Left renal cortex interstitium (tissue), 4 donors: Measurements from ENCODE around the gene GALNT6. TPM values are rescaled to one million over a fixed set of nuclear protein-coding genes. Genes with fewer than 3 reads are reported as not detected.

Experiments
- DNase-seq, 4 donors: peaks; one replicate each; pipeline ENCODE4 v3.0.0-alpha.2; 2013; ENCODE audit warnings: low read depth in 4 of 4, low spot score in 2 of 4, missing footprints in 1 of 4
- polyA plus RNA-seq, 4 donors: library from polyadenylated mRNA; unstranded; fragments of 120-200 nt; gene quantifications; one replicate each; pipeline ENCODE4 v1.2.1, GENCODE V29; 2013; ENCODE audit not compliant: insufficient read length in 4 of 4

GALNT6 gene
- polyA plus RNA-seq, 4 donors = 4.4 to 6.8 (median 6.1) TPM

DNA sequence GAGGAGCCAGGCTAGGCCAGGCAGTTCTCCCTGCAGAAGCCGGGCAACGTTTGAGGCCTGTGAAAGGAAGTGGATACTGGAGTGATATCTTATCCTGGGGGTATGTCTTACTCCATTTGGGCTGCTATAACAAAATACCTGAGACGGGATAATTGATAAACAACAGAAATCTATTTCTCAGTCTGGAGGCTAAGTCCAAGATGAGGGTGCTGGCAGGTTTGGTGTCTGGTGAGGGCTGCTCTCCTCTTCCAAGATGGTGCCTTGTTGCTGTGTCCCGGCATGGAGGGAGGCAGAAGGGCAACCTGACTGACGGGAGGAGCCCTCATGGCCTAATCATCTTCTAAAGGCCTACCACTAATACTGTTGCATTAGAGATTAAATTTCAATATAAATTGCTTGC, 15.7 kb upstream of the GALNT6 start:
- DNase-seq = no peak

DNA sequence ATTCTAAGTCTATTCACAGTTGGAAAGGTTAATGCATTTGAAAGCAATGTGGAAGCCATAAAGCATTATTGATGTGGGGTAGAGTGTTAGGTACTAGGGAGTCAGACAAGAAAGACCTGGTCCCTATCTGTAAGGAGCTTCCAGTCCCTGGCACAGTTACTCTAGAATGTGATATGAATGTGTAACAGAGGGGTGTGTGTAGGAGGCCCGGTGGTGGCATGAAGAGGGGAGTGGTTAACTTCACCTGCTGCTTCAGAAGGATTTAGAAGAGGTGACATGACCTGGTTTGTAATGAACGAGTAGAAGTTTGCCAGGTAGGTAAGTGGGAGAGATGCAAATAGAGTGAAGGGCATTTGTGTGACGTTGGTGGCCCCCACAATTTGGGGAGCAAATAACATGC, 15.1 kb upstream of the GALNT6 start:
- no peak for DNase-seq

DNA sequence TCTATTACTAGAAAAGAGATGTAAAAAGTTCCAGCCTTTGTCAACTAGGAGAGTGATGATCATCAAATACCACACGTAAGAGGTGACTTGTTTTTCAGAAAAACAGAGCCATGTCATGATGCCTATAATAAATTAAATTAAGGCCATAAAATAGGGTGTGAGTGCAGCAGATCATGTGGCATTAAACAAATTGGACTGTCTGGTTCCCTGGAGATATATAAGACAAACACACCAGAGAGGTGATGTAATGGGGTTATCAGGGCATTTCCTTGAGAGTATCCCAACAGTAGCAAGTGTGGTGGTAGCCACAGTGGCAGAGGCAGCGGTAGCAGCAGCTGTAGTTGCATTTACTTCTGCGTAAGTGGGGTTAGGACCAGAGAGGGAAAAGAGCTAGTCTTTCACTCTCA, 14.6 kb upstream of the GALNT6 start:
- DNase-seq = no peak

DNA sequence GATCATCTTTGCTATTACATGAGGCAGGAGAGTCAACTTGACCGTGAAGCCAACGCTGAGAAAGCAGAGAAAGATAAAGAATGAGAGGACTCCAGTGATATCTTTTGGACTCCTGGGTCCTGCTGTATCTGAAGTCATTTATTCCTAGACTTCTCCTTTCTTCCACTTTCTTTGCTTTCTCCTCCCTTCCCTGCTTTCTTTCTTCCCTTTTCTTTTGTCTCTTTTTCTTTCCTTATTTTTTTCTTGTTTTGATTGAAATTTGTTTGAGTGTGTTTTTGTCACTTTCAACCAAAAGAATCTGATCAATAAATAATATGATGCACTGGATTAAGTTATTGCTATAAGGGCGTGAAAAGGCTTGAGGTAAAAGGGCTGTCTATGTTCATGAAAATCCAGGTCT, 13.4 kb upstream of the GALNT6 start:
- DNase-seq = no peak

DNA sequence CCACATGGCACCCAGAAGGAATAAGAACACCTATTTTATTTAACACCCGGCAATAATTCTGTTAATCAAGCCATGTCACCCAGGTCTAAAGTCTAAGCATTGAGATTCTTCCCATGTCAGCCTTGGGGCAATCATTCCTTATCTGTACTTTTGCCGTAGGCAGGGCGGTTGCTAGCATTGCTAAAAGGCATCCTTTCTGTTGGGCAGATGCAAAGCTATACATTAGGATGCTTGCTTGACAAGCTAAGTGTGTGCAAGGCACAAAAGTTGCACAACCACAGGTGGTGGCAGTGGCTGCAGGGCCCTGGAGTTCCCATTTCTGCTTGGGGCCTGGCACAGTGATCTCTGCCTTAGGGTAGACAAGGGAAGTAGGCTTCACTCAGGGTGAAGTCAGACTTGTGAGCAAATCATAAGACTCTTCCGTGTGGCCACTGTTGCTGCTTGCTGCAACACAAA, 12.5 kb upstream of the GALNT6 start:
- DNase-seq = no peak

DNA sequence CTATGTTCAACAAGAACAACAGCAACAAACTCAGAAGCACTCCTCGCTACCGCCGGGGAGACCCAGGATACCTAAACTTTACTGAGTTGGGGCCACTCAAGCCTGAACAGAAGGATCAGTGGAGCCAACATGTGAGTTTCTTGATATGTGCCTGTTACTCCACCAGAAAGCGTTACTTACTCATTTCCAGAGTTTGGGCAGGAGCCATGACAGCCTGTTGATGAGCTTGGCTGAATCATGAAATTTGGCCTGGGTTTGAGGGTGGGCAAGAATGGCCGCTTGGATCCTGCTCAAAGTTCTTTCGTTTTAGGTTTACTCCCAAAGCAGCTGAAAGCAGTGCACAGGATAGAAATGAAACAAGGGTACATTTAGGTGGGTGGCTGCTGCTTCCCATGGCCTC, 12.0 kb upstream of the GALNT6 start:
- DNase-seq = no peak

DNA sequence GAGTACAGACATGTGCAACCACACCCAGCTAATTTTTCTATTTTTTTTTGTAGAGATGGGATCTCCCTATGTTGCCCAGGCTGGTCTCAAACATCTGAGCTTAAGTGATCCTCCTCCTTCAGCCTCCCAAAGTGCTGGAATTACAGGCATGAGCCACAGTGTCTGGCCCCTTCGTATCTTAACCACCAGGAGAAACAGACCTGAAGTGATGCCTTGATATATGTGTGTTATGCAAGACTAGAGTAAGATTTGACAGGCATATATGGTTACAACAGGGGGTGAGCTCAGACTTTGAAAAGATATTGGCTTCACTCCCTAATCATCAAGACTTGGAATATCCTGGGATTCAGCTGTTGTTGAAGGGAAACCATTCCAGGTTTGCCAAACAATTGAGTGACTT, 10.7 kb upstream of the GALNT6 start:
- no peak for DNase-seq

DNA sequence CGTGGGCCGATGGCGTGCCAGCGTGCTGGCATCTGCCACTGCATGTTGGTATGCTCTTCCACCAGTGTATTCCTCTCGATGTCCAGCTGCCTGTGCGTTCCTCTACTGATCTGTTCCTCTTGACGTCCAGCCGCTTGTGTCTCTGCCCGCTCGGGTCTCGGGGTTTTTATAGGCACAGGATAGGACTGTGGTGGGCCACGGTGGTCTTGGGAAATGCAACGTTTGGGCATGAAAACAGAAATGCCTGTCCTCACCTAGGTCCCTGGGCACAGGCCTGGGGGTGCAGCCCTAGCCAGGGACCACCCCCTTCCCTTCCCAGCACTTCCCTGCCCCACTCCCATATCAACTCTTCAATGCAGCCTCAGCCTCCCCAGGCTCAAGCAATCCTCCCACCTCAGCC, 10.3 kb upstream of the GALNT6 start:
- DNase-seq = no peak

DNA sequence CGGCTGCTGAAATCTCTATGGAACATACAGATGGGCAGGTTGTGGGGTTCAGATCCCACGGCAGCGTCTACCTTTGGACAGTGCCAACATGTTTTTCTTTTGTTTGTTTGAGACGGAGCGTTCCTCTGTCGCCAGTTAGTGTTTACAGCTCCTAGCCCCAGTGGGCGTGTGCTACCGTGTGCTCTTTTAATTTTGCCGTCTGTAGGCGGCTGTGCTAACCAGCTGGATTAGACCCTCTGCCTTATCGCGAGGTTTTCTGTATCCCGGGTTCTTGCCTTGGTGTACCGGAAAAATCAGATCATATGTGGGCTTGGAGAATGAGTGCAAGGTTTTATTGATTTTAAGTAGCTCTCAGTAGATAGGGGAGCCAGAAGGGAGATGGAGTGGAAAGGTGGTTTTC, 9.8 kb upstream of the GALNT6 start:
- DNase-seq = no peak

DNA sequence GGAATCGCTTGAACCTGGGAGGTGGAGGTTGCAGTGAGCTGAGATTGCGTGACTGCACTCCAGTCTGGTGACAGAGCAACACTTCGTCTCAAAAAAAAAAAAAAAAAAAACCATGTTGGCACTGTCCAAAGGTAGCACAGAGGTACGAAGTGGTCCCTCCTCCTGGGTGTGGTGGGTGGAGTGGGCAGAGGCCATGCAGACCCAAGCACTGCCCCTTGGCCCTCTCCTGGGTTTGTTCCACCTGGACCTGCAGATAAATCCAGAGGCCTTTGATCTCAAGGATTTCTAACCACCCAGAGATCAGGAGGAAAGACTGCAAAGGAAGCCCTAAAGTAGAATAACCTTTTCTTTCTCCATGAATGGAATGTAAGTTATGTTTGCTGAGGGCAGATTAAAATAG, 8.7 kb upstream of the GALNT6 start:
- DNase-seq = no peak

DNA sequence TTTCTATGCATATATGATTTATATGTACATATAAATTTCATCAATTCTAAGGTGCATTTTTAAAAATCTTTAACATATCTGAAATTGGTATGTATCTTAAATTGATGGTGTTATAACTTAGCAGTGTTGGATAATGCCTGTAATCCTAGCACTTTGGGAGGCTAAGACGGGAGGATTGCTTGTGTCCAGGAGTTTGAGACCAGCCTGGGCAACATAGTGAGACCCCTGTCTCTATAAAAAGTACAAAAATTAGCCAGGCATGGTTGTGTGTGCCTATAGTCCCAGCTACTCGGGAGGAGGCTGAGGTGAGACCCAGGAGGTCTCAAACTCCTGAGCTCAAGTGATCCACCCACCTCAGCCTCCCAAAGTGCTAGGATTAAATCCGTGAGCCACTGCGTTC, 6.5 kb upstream of the GALNT6 start:
- DNase-seq = no peak

DNA sequence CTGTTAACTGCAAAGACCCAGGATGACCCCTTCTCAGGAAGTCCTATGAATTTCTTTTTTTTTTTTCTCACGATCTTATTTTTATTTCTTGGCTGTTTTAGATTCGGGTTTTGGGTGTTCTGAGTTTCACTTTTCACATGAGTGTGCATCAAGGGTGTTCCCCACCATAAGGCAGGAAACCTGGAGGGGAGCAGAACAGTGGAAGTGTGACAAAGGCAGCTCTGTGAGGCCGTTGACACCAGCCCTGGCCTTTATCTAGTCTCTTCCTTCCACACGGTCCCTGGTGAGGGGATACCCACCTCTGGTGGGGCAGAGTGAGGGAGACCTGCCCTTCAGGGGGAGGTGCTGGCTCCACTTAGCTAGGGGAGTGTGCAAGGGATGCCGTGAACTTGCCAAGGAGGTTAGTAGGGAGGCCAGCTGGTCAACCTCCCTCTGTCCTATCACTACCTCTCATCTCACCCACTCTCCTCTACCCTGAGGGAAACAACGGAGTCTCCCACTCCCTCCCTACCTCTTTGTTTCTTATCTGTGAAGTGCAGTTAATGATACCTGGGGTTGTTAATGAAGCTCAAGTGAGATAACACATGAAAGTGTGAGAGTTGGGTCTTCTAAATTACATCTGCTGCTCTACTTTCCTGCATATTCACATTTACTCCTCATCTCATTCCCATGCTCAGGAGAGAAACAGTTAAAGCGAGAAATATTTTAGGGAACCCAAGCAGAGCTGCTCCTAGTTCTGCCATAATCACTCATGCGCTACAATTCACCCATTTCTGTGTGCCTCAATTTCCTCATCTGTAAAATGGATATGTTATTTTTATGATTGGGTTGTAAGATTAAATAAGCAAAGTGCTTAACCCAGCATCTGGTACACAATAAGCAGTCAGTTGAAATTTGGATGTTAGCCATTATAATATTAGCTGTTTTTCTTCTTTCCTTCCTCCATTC, 4.4 kb upstream of the GALNT6 start:
- no peak for DNase-seq

DNA sequence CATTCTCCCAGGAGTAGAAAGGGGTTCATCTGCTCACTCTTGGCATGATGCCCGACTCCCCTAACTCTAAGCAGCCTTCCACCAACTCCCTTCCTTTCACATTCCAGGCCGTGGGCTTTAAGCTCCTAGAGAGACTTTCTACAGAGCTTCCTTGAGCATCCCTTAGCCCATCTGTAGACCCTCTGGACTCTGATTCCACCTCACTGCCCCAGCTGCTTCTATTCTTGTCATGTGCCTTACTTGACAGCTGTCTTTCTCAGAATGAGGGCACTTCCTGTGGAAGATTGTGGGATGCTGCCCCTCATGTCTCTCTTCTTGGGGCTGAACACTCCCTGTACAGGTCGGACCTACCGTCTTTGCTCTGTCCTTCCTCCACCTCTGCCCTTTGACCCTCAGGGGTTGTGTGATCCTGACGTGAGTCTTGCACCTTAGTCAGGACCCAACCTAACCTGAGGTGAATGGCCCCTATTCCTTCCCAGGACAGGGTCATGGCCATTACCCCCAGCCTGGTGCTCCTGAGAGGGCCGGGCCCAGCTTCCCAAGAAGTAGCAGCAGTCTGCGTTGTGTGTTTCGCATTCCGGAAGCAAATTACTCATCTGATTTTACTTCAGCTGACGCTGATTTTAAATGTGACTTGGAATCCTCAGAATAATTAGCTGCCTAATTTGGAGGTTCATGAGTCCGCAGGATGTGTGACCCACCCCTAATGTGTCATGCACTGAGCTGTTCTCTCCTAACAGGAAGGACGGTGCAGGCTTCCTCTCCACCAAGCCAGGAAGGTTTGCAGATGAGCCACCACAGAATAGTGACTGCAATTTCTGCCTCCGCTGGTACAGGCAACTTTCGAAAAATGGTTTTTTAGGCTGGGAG, 2.7 kb upstream of the GALNT6 start:
- no peak for DNase-seq

DNA sequence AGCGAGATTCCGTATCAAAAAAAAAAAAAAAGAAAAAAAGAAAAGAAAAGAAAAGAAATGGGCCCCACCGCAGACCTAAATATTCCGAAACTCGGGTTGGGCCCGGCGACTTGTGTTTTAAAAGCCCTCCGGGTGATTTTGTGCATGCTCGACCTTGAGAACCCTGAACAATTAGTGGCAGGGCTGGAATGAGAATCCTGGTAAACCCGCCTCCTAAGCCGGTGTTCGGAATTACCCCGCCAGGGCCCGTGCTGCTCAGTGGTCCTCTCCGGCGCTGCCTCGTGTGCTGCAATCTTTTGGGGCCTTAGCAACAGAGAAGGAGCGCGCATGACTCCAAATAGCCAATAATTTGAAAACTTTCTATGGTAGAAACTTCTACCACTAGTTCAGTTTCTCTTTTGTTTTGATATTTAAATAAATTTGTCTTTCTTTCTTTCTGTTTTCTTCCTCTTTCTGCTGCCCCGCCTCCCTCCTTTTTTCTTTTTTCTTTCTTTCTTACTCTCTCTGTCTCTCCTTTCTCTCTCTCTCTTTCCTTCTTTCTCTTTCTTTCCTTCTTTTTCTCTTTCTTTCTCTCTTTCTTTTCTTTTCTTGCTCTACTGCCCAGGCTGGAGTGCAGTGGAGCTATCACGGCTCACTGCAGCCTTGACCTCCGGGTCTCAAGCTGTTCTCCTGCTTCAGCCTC, 1.5 kb upstream of the GALNT6 start:
- DNase-seq = no peak

DNA sequence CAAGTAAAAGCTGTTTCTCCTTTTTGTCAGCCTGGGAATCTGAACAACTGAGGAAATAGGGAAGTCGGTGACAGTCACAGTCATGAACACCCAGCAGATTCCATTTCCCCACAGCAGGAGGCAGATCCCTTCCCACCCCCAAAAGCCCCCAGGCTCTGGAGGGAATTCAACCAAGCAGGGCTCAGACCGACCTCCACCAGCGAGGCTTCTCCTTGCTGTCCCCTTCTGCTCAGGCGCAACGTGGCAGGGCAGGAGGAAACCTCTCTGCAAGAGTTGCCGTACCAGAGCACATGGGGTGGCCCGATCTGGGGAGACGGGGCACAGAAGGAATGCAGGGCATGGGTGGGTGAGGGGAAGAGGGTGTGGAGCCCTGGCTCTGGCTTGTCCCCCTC, 319 bp downstream of the GALNT6 start:
- no peak for DNase-seq

DNA sequence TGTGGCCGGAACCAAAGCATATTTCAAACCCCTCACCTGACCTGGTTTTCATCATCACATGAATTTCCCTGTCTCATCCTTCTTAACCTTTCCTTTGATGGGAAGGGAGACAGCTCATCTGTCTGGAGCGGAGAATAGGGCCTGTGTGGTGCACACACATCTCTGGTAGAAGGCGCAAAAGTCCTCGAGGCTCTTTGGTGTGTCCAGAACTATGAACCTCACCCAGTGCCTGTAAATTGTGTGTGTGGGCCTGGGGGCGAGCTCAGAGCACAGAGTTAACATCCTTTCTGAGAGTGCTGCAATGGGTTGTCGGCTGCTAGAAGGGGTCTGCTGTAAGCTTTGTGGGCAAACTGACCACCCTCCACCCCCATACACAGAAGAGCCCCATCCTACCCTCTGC, 749 bp downstream of the GALNT6 start:
- DNase-seq = no peak

DNA sequence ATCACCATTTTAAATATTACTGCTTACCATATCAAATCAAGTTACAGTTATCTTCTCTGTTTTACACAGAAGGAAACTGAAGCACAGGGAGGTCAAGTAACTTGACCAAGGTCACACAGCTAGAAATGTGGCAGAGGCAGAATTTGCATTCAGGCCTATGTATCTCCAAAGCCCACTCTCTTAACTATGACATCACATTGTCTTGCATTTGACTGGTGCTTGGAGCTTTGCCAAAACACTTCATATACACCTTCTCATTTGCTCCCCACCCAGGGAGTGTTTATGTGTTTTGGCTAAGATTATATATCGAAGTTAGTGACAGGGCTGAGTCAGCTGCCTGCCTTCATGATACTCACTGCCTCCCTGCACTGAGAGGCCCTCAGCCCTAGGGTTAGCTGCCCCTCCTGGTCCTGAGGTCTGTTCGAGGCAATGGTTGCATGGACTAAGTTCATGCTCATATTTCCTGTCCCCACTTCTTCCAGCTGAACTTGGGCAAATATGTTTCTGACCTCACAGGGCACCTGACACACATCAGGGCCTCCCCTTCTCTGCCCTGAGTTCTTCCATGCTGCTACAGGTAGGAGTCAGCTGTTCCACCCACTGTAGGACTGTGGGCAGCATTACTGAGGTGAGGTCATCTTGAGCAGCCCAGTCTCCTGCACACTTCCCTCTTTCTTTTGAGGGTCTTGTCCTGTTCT, 1.8 kb downstream of the GALNT6 start:
- DNase-seq = no peak

DNA sequence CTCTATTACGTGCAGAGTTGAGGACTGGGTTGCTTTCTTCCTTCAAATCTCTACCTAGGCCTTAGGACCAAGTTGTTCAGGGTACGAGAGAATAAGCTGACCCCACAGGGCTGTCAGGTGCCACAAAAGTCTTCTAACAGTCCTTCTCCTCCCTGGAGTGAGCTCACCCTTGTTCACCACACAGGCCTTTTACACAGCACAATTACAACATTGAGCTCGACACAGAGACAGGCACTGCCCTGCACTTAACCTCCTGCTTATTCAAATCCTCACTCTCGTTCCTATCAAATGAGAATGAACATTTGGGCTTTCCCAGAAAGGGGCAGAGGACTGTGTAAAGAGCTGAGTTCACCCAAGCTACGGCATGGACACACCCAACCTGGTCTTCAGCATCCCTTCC, 2.4 kb downstream of the GALNT6 start:
- no peak for DNase-seq

DNA sequence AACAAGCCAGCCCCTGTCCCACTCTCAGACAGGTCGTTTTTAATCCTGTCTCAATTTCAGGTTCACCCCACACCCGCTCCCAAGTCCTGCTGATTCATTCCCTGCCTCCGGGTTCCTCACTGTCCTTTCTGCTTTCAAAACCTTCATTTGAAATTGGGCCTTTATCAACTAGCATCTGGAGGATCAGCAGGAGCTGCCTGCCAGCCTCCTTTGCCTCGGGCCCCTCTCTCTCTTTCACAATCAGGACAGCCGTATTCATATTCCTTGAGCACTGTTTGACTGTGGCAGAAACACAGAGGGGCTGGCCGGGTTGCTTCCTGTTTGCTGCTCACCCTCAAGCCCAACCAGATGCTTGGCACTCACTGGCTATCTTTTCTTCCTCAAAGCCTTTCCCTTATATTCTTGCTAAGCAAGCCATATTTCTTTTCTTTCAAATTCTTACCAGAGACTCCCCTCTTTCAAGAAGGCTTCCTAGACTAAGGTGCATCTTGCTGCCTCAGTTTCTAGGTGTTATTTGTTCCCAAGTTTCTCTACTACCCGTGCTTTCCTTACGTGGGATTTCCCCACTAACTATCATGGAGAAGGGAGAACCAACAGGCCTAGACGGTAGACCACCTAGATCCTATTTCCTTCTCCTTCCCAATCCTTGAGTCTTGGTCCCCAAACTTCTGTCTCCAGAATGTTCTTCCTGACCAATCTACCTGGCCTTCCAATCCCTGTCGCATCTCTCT, 3.0 kb downstream of the GALNT6 start:
- DNase-seq = no peak

DNA sequence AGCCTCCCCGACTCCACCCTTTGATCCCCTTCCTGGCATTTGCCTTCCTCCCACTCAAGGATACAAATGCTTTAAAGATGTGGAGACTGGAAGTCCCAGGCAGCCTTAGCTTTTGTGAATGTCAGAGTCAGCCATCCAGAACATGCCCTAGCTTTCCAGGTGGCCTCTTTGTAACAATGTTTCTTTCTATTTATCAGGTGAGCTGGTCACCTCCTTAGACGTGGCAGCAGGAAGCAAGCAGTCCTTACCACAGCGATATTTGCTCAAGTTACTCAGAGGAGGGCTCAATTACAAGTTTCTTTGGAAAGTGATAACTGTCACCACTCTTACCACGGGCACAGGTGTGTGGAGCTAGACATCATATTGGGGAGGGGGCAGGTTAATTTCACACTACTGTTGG, 4.9 kb downstream of the GALNT6 start:
- DNase-seq = no peak
